H1 (cell line): Measurements from ENCODE around the gene TNIK. TPM values are rescaled to one million over a fixed set of nuclear protein-coding genes. Genes with fewer than 3 reads are reported as not detected.

ENCODE experiments used
- CHD2 ChIP-seq: IDR thresholded peaks from 2 replicates; pipeline ENCODE4 v1.6.1; 2012; ENCODE audit warnings: low read length, improper control_type of control experiment
- CREB1 ChIP-seq: IDR thresholded peaks from 2 replicates; pipeline ENCODE4 v1.6.1; 2012; ENCODE audit warnings: inconsistent platforms
- NRF1 ChIP-seq: IDR thresholded peaks from 2 replicates; pipeline ENCODE4 v1.6.1; 2011; ENCODE audit warnings: mild to moderate bottlenecking, low read depth, low read length, improper control_type of control experiment
- TCF12 ChIP-seq: IDR thresholded peaks from 2 replicates; pipeline ENCODE4 v1.6.1; 2011; ENCODE audit warnings: low read depth, mild to moderate bottlenecking, low read length
- TEAD4 ChIP-seq: IDR thresholded peaks from 2 replicates; pipeline ENCODE4 v1.6.1; 2012; ENCODE audit warnings: low read depth, low read length, inconsistent platforms, mixed read lengths
- polyA plus RNA-seq, 7 experiments: library from polyadenylated mRNA; depleted of rRNA in 3 of 7; stranded (reverse) in 5 of 7; unstranded in 2 of 7; fragments of >200 nt in 5 of 7; fragments of 200-250 nt in 2 of 7; gene quantifications; 1 replicate in 5 of 7; 2 replicates in 1 of 7; 4 replicates in 1 of 7; pipeline versions ENCODE4 v1.2.1 to v1.2.3, GENCODE V29; 2011 to 2013; ENCODE audit warnings: missing spikeins in 2 of 7, mixed read lengths in 2 of 7
- total RNA-seq: library from RNA; stranded (reverse); fragmentation: NEBNext Ultra II Directional; extraction: Animal tissue kit (Norgen Biotek cat#: 25700); gene quantifications from 2 replicates; pipeline ENCODE4 v1.2.1, GENCODE V29; 2021

TNIK gene
- total and polyA plus RNA-seq, 2 of the 8 experiments (the other 6 are each of a cell fraction or from before 2014, with no cell fraction given) = 7.4 to 42.0 TPM

- TF ChIP-seq CHD2 = no peak
- TF ChIP-seq TEAD4 = no peak
- TF ChIP-seq TCF12 = no peak
- TF ChIP-seq CREB1 = no peak
- TF ChIP-seq NRF1 = no peak
These were observed 401.2 kb downstream of the TNIK start (continued) for GRCh38 chr3:171058873-171059603.
